Right kidney (tissue), 1 donor: Measurements from ENCODE around the gene ARL17B.
A peak's percentile ranks its signal among the peaks of the same experiment; 100 is the strongest.
"Not testable (repeated sequence)": the region's sequence is repeated elsewhere in the genome, so short reads cannot be mapped to it uniquely, and the experiment has no call there.

Experiments used
- DNase-seq: peaks from one replicate; pipeline ENCODE4 v3.0.0-alpha.2; 2016

The ARL17B gene

GRCh38 chr17:46249153-46249552 lies 112.4 kb downstream of the ARL17B start:
- not testable (repeated sequence) for DNase-seq

- DNase-seq, result not testable (repeated sequence)
Measured at GRCh38 chr17:46244949-46245768, 116.4 kb downstream of the ARL17B start.

DNA sequence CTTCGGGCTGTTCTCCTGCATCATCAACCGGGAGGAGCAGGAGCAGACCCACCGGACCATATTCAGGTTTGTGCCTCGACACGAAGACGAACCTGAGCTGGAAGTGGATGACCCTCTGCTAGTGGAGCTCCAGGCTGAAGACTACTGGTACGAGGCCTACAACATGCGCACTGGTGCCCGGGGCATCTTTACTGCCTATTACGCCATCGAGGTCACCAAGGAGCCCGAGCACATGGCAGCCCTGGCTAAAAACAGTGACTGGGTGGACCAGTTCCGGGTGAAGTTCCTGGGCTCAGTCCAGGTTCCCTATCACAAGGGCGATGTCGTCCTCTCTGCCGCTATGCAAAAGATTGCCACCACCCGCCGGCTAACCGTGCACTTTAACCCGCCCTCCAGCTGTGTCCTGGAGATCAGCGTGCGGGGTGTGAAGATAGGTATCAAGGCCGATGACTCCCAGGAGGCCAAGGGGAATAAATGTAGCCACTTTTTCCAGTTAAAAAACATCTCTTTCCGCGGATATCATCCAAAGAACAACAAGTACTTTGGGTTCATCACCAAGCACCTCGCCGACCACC lies 117.1 kb downstream of the ARL17B start:
- DNase-seq, result not testable (repeated sequence)

DNA sequence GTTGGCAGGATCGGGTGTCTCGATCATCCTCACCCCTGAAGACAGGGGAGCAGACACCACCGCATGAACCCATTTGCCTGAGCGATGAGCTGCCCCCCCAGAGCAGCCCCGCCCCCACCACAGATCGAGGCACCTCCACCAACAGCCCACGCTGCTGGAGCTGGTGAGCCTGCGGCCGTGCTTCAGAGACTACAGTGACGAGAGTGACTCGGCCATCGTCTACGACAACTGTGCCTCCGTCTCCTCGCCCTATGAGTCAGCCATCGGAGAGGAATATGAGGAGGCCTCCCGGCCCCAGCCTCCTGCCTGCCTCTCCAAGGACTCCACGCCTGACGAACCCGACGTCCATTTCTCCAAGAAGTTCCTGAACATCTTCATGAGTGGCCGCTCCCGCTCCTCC lies 117.6 kb downstream of the ARL17B start:
- DNase-seq, result not testable (repeated sequence)

DNA sequence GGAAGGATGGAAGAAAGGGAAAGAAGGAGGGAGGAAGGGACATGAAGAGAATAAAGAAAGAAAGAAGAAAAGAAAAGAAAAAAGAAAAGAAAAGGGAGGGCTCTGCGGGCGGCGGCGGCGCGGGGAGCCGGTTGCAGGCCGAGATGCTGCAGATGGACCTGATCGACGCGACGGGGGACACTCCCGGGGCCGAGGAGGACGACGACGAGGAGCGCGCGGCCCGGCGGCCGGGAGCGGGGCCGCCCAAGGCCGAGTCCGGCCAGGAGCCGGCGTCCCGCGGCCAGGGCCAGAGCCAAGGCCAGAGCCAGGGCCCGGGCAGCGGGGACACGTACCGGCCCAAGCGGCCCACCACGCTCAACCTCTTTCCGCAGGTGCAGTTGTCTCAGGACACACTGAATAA lies 118.1 kb downstream of the ARL17B start:
- DNase-seq, result not testable (repeated sequence)

DNA sequence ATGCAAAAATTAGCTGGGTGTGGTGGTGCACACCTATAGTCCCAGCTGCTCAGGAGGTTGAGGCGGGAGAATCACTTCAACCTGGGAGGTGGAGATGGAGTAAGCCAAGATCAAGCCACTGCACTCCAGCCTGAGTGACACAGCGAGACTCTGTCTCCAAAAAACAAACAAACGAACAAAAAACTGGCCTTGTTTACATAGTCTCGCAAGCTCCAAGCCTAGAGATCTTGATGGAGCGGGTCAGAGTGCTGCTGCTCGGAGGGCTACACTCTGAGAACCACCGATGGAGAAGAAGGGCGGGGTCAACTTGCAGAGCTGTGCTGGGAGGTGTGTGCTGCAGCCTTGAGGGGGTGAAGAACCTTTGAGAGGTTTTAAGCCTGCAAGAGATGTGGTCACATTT lies 130.2 kb downstream of the ARL17B start:
- not testable (repeated sequence) for DNase-seq

DNA sequence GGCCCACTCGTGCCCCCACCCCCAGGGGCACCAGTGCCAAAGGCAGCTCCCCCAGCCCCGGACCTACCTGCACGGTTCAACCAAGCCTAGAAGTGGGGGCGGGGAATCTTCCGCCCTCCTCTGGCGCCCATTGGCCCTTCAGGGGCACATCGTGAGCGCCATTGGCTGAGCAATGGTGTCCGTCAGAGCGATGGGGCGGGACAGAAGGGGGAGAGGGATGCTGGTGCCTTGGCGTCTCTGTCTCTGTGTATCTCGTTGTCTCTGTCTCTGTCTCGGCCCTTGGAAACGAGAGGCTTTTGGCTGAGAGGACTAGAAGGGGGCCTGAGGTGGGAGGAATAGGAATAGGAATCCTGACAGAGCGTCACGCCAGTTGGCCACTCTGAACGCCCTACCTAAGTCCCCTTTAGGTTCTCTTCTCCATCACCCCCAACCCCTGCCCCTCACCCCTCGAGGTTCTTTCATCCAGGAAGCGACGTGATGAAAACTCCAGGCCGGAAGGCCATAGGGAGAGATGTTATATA lies 136.2 kb downstream of the ARL17B start:
- peak; percentile 93 for DNase-seq

DNA sequence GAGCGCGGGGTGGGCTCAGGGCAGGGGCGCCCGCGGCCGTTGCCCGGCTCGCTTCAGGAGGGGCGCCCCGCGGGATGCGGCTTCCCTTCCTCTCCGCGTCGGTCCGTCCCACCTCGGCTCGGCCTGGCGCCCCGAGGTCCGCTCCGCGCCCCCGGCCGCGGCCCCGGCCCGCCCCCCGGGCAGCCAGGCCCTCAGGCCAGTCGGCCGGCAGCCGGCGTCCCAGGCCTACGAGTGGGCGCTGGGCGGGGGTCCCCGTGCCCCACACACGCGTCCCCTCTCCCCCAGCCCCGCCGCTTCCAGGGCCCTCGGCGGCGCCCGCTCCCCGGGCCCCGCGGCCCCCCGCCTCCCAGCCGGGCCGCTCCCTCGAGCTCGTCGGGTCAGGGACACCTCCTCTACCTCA lies 136.7 kb downstream of the ARL17B start:
- peak; percentile 25 for DNase-seq
